Glutamatergic neuron (in vitro differentiated cells): ENCODE data around the gene EP300. TPM values are rescaled to one million over a fixed set of nuclear protein-coding genes. Genes with fewer than 3 reads are reported as not detected.
A peak's percentile ranks its signal among the peaks of the same experiment; 100 is the strongest.

Experiments
- DNase-seq: peaks from one replicate; pipeline ENCODE4 v3.0.0; 2022
- H3K27ac Mint-ChIP-seq: one replicate; pipeline ENCODE4 v1.8.0; 2020; ENCODE audit warnings: mild to moderate bottlenecking, mixed read lengths, inconsistent platforms; ENCODE audit not compliant: unreplicated experiment
- H3K27me3 Mint-ChIP-seq: one replicate; pipeline ENCODE4 v1.8.0; 2020; ENCODE audit warnings: mild to moderate bottlenecking, moderate library complexity, mixed read lengths, inconsistent platforms; ENCODE audit not compliant: unreplicated experiment
- H3K36me3 Mint-ChIP-seq: one replicate; pipeline ENCODE4 v1.8.0; 2020; ENCODE audit warnings: mild to moderate bottlenecking, mixed read lengths, inconsistent platforms; ENCODE audit not compliant: unreplicated experiment
- H3K4me1 Mint-ChIP-seq: one replicate; pipeline ENCODE4 v1.8.0; 2020; ENCODE audit warnings: mild to moderate bottlenecking, low read depth, mixed read lengths, inconsistent platforms; ENCODE audit not compliant: unreplicated experiment
- H3K4me3 Mint-ChIP-seq: one replicate; pipeline ENCODE4 v1.8.0; 2020; ENCODE audit warnings: mild to moderate bottlenecking, mixed read lengths, inconsistent platforms; ENCODE audit not compliant: unreplicated experiment
- H3K9me3 Mint-ChIP-seq: one replicate; pipeline ENCODE4 v1.8.0; 2020; ENCODE audit warnings: mild to moderate bottlenecking, moderate library complexity, mixed read lengths, inconsistent platforms; ENCODE audit not compliant: unreplicated experiment
- CTCF ChIP-seq: fragments of 200-600 bp; sonication (generic); IDR thresholded peaks from one replicate; pipeline ENCODE4 v1.5.0; 2021; ENCODE audit not compliant: partially characterized antibody, unreplicated experiment
- total RNA-seq: library from RNA; stranded (reverse); fragmentation: NEBNext Ultra II Directional; extraction: Animal tissue kit (Norgen Biotek cat#: 25700); gene quantifications from one replicate; pipeline ENCODE4 v1.2.1, GENCODE V29; 2021; ENCODE audit not compliant: unreplicated experiment

The EP300 gene
- total RNA-seq, 1 donor from 2014 or later, result 127 TPM

- H3K9me3 Mint-ChIP-seq, result peaks cover 3% of the 10 kb centered on the region
Observed at GRCh38 chr22:41216984-41217383, 124.6 kb downstream of the EP300 start.

GRCh38 chr22:41217553-41218157 lies 125.3 kb downstream of the EP300 start:
- peak; percentile 59 for DNase-seq
- Mint-ChIP-seq H3K4me3 (peak overlapping the region; percentile 4), H3K9me3 (peaks cover 3% of the 10 kb centered on the region), H3K4me1 (peaks cover 13% of the 10 kb centered on the region), H3K27me3 (peaks cover 4% of the 10 kb centered on the region), H3K36me3 (peaks cover 15% of the 10 kb centered on the region), H3K27ac (peak overlapping the region; percentile 85)
- no peak for TF ChIP-seq CTCF

More at GRCh38 chr22:41216984-41217383, 124.6 kb downstream of the EP300 start:
- H3K27ac Mint-ChIP-seq, result peak overlapping the region; percentile 85
- no peak for DNase-seq
- H3K4me3 Mint-ChIP-seq, result peak overlapping the region; percentile 4
- peaks cover 4% of the 10 kb centered on the region for H3K27me3 Mint-ChIP-seq
- TF ChIP-seq CTCF, result no peak
- peaks cover 13% of the 10 kb centered on the region for H3K4me1 Mint-ChIP-seq
- H3K36me3 Mint-ChIP-seq, result peaks cover 15% of the 10 kb centered on the region

GRCh38 chr22:41222846-41223507 lies 130.6 kb downstream of the EP300 start:
- H3K9me3 Mint-ChIP-seq, result peaks cover 1% of the 10 kb centered on the region
- DNase-seq, result no peak
- peaks cover 3% of the 10 kb centered on the region for H3K27me3 Mint-ChIP-seq
- peaks cover 3% of the 10 kb centered on the region for H3K36me3 Mint-ChIP-seq
- no peak for TF ChIP-seq CTCF
- H3K4me1 Mint-ChIP-seq, result peaks cover 3% of the 10 kb centered on the region
- no peak overlapping the region for H3K27ac Mint-ChIP-seq
- no peak overlapping the region for H3K4me3 Mint-ChIP-seq

GRCh38 chr22:41223535-41223934 lies 131.1 kb downstream of the EP300 start:
- Mint-ChIP-seq H3K4me3 (no peak overlapping the region), H3K36me3 (peaks cover 3% of the 10 kb centered on the region), H3K27me3 (peaks cover 3% of the 10 kb centered on the region), H3K9me3 (peaks cover 1% of the 10 kb centered on the region), H3K4me1 (peaks cover 3% of the 10 kb centered on the region), H3K27ac (no peak overlapping the region)
- no peak for TF ChIP-seq CTCF
- DNase-seq, result no peak
